CD4-positive, alpha-beta T cell (primary cell): ENCODE results near the gene IQCF2. TPM values are rescaled to one million over a fixed set of nuclear protein-coding genes. Genes with fewer than 3 reads are reported as not detected.

Experiments used
- ATAC-seq: fragments of 200-7000 bp; cut with Tn5 transposase; one replicate; pipeline ENCODE4 v1.10.0; 2022; ENCODE audit warnings: mild to moderate bottlenecking; ENCODE audit not compliant: poor library complexity
- CTCF ChIA-PET: fragments of 350-600 bp; sonication (Branson Sonifier 250); formaldehyde crosslinking; loops from one replicate; lab custom pipeline; 2021; ENCODE audit warnings: antibody characterized with exemption, inconsistent platforms; lab: Charles Lee
- POLR2A ChIA-PET: fragments of 350-600 bp; sonication (Branson Sonifier 250); formaldehyde crosslinking; loops from one replicate; lab custom pipeline; 2021; ENCODE audit warnings: antibody characterized with exemption, inconsistent platforms; lab: Charles Lee
- DNase-seq, 14 experiments: peaks; one replicate each; pipeline ENCODE4 v3.0.0-alpha.2; 2013 to 2020; ENCODE audit warnings: mixed read lengths in 2 of 14
- H3K27ac ChIP-seq, 2 donors: one replicate each; pipeline versions ENCODE4 v1.5.1 to v1.7.0; 2013; ENCODE audit warnings: low read length in 2 of 2, low read depth in 1 of 2, mild to moderate bottlenecking in 1 of 2
- H3K27me3 ChIP-seq, 2 experiments: 1 replicate in 1 of 2; 2 replicates in 1 of 2; pipeline versions ENCODE4 v1.6.1 to v1.7.0; 2013; ENCODE audit warnings: low read length in 2 of 2, control low read depth in 1 of 2, mild to moderate bottlenecking in 1 of 2, moderate library complexity in 1 of 2; ENCODE audit not compliant: insufficient read depth in 2 of 2, control insufficient read depth in 1 of 2
- H3K36me3 ChIP-seq: one replicate; pipeline ENCODE4 v1.6.1; 2013; ENCODE audit warnings: low read length, control low read depth; ENCODE audit not compliant: insufficient read depth
- H3K4me1 ChIP-seq: one replicate; pipeline ENCODE4 v1.6.1; 2013; ENCODE audit warnings: low read length, control low read depth; ENCODE audit not compliant: insufficient read depth
- H3K4me3 ChIP-seq: one replicate; pipeline ENCODE4 v1.5.1; 2013; ENCODE audit warnings: mild to moderate bottlenecking, low read length, moderate library complexity
- H3K9me3 ChIP-seq, 2 experiments: 1 replicate in 1 of 2; 2 replicates in 1 of 2; pipeline versions ENCODE4 v1.6.1 to v1.7.0; 2013; ENCODE audit warnings: low read length in 2 of 2, mild to moderate bottlenecking in 2 of 2, control low read depth in 1 of 2, moderate library complexity in 1 of 2; ENCODE audit not compliant: control insufficient read depth in 1 of 2, insufficient read depth in 1 of 2
- H3K27ac Mint-ChIP-seq: one replicate; pipeline ENCODE4 v1.8.0; 2020; ENCODE audit warnings: mixed read lengths
- H3K27me3 Mint-ChIP-seq: one replicate; pipeline ENCODE4 v1.8.0; 2021; ENCODE audit warnings: mixed read lengths
- H3K36me3 Mint-ChIP-seq: one replicate; pipeline ENCODE4 v1.8.0; 2021; ENCODE audit warnings: low read depth, mixed read lengths
- H3K4me1 Mint-ChIP-seq: one replicate; pipeline ENCODE4 v1.8.0; 2021; ENCODE audit warnings: low read depth, mixed read lengths
- H3K4me3 Mint-ChIP-seq: one replicate; pipeline ENCODE4 v1.8.0; 2020; ENCODE audit warnings: mild to moderate bottlenecking, mixed read lengths
- H3K9me3 Mint-ChIP-seq: one replicate; pipeline ENCODE4 v1.8.0; 2020; ENCODE audit warnings: mixed read lengths
- intact Hi-C, 2 experiments: fragments of 100-400 bp; cut with DNase I in 1 of 2; cut with micrococcal nuclease in 1 of 2; formaldehyde crosslinking; loops; one replicate each; pipeline versions ENCODE4 v1.15.1 to v1.9.0; 2023 to 2025; cut with DNase I, micrococcal nuclease
- total RNA-seq, 174 experiments: library from RNA in 2 of 174; stranded (reverse) in 2 of 174; gene quantifications; one replicate each; pipeline ENCODE4 v1.2.3 and lab custom pipeline; 2021 to 2026
- TF ChIP-seq, protein P1 (sequence below): fragments of 200-600 bp; IDR thresholded peaks from one replicate; pipeline ENCODE4 v1.8.0; 2022; ENCODE audit warnings: antibody characterized with exemption, mild to moderate bottlenecking

IQCF2 gene
- total RNA-seq, 2 experiments from 2014 or later = not detected

DNA sequence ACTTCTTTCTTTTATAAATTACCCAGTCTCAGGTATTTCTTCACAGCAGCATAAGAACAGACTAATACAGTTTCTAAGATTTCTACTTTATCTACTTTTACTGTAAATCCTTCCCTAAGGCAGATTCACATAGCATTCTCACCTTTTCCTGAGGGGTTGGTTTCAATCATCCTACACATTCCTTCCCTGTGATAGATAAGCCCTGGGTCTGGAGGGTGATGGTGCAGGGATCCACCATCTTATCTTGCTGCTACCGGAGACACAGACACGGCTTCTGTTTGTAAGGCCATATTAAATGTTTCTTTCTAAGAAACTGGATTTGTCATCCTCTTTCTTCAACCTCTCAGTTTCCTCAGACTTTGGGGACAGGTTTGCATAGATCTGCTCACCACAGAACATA is 7.9 kb downstream of the IQCF2 start:
- no peak overlapping the region for H3K4me3 Mint-ChIP-seq
- H3K27ac ChIP-seq = no peak overlapping the region
- H3K27ac Mint-ChIP-seq = no peak overlapping the region
- ATAC-seq (no peak), DNase-seq (no peak)
- H3K4me1 Mint-ChIP-seq = no peaks in the 10 kb centered on the region
- H3K9me3 ChIP-seq = no peaks in the 10 kb centered on the region
- H3K4me1 ChIP-seq = no peaks in the 10 kb centered on the region
- H3K36me3 ChIP-seq = no peaks in the 10 kb centered on the region
- peaks cover 27% of the 10 kb centered on the region for H3K27me3 Mint-ChIP-seq
- H3K36me3 Mint-ChIP-seq = no peaks in the 10 kb centered on the region
- POLR2A ChIA-PET = no interaction called here
- CTCF ChIA-PET = no interaction called here
- peaks cover 0 to 8% of the 10 kb centered on the region in 2 experiments for H3K27me3 ChIP-seq
- H3K4me3 ChIP-seq = no peak overlapping the region
- TF ChIP-seq, protein P1, sequence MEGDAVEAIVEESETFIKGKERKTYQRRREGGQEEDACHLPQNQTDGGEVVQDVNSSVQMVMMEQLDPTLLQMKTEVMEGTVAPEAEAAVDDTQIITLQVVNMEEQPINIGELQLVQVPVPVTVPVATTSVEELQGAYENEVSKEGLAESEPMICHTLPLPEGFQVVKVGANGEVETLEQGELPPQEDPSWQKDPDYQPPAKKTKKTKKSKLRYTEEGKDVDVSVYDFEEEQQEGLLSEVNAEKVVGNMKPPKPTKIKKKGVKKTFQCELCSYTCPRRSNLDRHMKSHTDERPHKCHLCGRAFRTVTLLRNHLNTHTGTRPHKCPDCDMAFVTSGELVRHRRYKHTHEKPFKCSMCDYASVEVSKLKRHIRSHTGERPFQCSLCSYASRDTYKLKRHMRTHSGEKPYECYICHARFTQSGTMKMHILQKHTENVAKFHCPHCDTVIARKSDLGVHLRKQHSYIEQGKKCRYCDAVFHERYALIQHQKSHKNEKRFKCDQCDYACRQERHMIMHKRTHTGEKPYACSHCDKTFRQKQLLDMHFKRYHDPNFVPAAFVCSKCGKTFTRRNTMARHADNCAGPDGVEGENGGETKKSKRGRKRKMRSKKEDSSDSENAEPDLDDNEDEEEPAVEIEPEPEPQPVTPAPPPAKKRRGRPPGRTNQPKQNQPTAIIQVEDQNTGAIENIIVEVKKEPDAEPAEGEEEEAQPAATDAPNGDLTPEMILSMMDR = no peak
- intact Hi-C loops = no loop called here
- no peaks in the 10 kb centered on the region for H3K9me3 Mint-ChIP-seq

DNA sequence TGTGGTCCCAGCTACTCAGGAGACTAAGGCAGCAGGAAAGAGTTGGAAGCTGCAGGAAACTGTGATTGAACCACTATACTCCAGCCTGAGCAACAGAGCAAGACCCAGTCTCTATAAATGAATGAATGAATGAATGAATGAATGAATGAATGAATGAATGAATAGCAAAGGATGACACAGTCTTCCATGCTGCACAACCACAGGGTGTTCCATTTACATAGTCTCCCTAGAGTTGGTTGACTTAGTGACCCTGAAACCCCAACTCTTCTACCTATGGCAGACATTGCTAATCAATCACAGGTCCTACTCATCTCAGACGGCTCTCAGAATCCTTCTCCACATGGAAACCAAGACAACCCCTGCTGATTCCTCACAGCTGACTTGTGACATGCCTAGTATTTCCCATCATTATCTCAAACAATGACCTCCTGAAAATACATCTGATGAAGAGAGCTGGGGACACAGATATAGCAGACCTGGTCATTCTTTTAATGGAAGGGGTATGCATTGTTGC is 11.9 kb downstream of the IQCF2 start:
- H3K4me3 Mint-ChIP-seq = no peak overlapping the region
- H3K36me3 Mint-ChIP-seq = no peaks in the 10 kb centered on the region
- POLR2A ChIA-PET = no interaction called here
- DNase-seq (no peak), ATAC-seq (no peak)
- H3K4me1 ChIP-seq = no peaks in the 10 kb centered on the region
- no peaks in the 10 kb centered on the region for H3K9me3 Mint-ChIP-seq
- CTCF ChIA-PET = no interaction called here
- no peak overlapping the region for H3K4me3 ChIP-seq
- TF ChIP-seq, protein P1 = no peak
- no peaks in the 10 kb centered on the region for H3K9me3 ChIP-seq
- no peaks in the 10 kb centered on the region for H3K4me1 Mint-ChIP-seq
- H3K27me3 ChIP-seq = peaks cover 0 to 8% of the 10 kb centered on the region in 2 experiments
- no peaks in the 10 kb centered on the region for H3K36me3 ChIP-seq
- no peak overlapping the region for H3K27ac Mint-ChIP-seq
- H3K27ac ChIP-seq = no peak overlapping the region
- peaks cover 25% of the 10 kb centered on the region for H3K27me3 Mint-ChIP-seq
- intact Hi-C loops = no loop called here

DNA sequence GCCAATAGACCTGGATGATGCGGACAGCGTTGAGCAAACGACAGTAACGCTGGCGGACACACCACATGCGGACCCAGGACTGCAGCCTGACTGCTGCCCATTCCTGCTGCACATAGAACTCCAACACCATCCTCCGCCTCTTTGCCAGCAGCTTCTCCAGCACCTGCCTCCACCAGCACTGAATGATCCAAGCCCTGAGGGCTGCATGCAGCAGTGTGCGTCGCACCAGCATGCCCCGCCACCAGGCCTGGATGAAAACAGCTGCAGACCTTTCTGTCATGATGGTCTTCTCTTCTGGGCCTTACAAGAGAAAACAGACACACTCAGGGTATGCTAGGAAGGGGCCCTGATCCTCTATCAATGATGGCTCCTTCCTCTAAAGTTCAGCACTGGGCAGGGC is 12.5 kb downstream of the IQCF2 start:
- H3K27ac ChIP-seq = no peak overlapping the region
- H3K36me3 Mint-ChIP-seq = no peaks in the 10 kb centered on the region
- no peaks in the 10 kb centered on the region for H3K9me3 ChIP-seq
- no peaks in the 10 kb centered on the region for H3K9me3 Mint-ChIP-seq
- intact Hi-C loops = no loop called here
- peaks cover 2 to 8% of the 10 kb centered on the region in 2 experiments for H3K27me3 ChIP-seq
- CTCF ChIA-PET = no interaction called here
- H3K4me1 ChIP-seq = no peaks in the 10 kb centered on the region
- H3K27ac Mint-ChIP-seq = no peak overlapping the region
- TF ChIP-seq, protein P1 = no peak
- no peaks in the 10 kb centered on the region for H3K4me1 Mint-ChIP-seq
- ATAC-seq (no peak), DNase-seq (no peak)
- no peak overlapping the region for H3K4me3 ChIP-seq
- H3K4me3 Mint-ChIP-seq = no peak overlapping the region
- peaks cover 26% of the 10 kb centered on the region for H3K27me3 Mint-ChIP-seq
- POLR2A ChIA-PET = no interaction called here
- H3K36me3 ChIP-seq = no peaks in the 10 kb centered on the region
